CD4-positive, alpha-beta T cell treated with Interferon alpha-2 for 1 hour (primary cell): ENCODE results near the gene CCDC78.

Experiments used
- DNase-seq, 2 donors: peaks; one replicate each; pipeline ENCODE4 v3.0.0-alpha.2; 2020 to 2022

The CCDC78 gene

GRCh38 chr16:722835-723633 is 3.2 kb downstream of the CCDC78 start:
- no peak for DNase-seq

- peak in 1 of 2 donors; percentile 45 for DNase-seq
These were observed 4.3 kb downstream of the CCDC78 start for GRCh38 chr16:721765-722540.

- DNase-seq = peak; percentile 79 to 84
These were observed 5.1 kb downstream of the CCDC78 start, which contains the start of gene ANTKMT for GRCh38 chr16:720990-721764. Gene ANTKMT, plus strand, starts transcription at chr16:721146. Its CDS starts 129 bp downstream, at chr16:721275.

GRCh38 chr16:720447-720989 is 5.7 kb downstream of the CCDC78 start:
- peak in 1 of 2 donors; percentile 46 for DNase-seq

GRCh38 chr16:719815-720446 is 6.3 kb downstream of the CCDC78 start:
- no peak for DNase-seq

- DNase-seq = no peak
These were observed 7.3 kb downstream of the CCDC78 start for GRCh38 chr16:718922-719321.

GRCh38 chr16:718389-718788 is 7.9 kb downstream of the CCDC78 start:
- DNase-seq = no peak

- DNase-seq = no peak
These were observed 8.6 kb downstream of the CCDC78 start for GRCh38 chr16:717450-718245.

- DNase-seq = no peak
These were observed 9.4 kb downstream of the CCDC78 start for GRCh38 chr16:716768-717325.

GRCh38 chr16:716200-716568 is 10.1 kb downstream of the CCDC78 start:
- DNase-seq = no peak

- DNase-seq = no peak
These were observed 10.6 kb downstream of the CCDC78 start for GRCh38 chr16:715477-716199.

- peak; percentile 85 to 91 for DNase-seq
These were observed 11.4 kb downstream of the CCDC78 start, which contains the start of gene METRN for GRCh38 chr16:714558-715476. Gene METRN, plus strand, starts transcription at chr16:715118. Its CDS starts 172 bp downstream, at chr16:715290.

- no peak for DNase-seq
These were observed 12.2 kb downstream of the CCDC78 start for GRCh38 chr16:714079-714478.

GRCh38 chr16:712740-713250 is 13.4 kb downstream of the CCDC78 start:
- peak; percentile 30 to 61 for DNase-seq

GRCh38 chr16:711548-712320 is 14.5 kb downstream of the CCDC78 start:
- DNase-seq = peak; percentile 76 to 81

GRCh38 chr16:711084-711483 is 15.2 kb downstream of the CCDC78 start:
- DNase-seq = no peak

- no peak for DNase-seq
These were observed 15.7 kb downstream of the CCDC78 start for GRCh38 chr16:710500-711075.
